Esophagus (tissue), 2 donors: Measurements from ENCODE around the gene TLDC2. TPM values are rescaled to one million over a fixed set of nuclear protein-coding genes. Genes with fewer than 3 reads are reported as not detected.
"Not testable (repeated sequence)": the region's sequence is repeated elsewhere in the genome, so short reads cannot be mapped to it uniquely, and the experiment has no call there.

Source experiments
- H3K27ac ChIP-seq, 2 donors: one replicate each; pipeline ENCODE4 v1.5.1; 2013; ENCODE audit warnings: low read depth in 2 of 2, mild to moderate bottlenecking in 2 of 2, inconsistent platforms in 1 of 2, low read length in 1 of 2, moderate library complexity in 1 of 2
- H3K27me3 ChIP-seq, 2 donors: one replicate each; pipeline ENCODE4 v1.6.1; 2013; ENCODE audit warnings: low read length in 2 of 2, control low read depth in 1 of 2, mild to moderate bottlenecking in 1 of 2; ENCODE audit not compliant: insufficient read depth in 2 of 2, control insufficient read depth in 1 of 2
- H3K36me3 ChIP-seq, 2 donors: one replicate each; pipeline ENCODE4 v1.6.1; 2013; ENCODE audit warnings: low read length in 1 of 2; ENCODE audit not compliant: control insufficient read depth in 2 of 2, insufficient read depth in 2 of 2
- H3K4me1 ChIP-seq, 2 donors: one replicate each; pipeline ENCODE4 v1.6.1; 2013; ENCODE audit warnings: low read length in 1 of 2; ENCODE audit not compliant: control insufficient read depth in 2 of 2, insufficient read depth in 2 of 2
- H3K4me3 ChIP-seq, 2 donors: one replicate each; pipeline ENCODE4 v1.5.1; 2013; ENCODE audit warnings: low read length in 2 of 2, mild to moderate bottlenecking in 2 of 2, low read depth in 1 of 2, moderate library complexity in 1 of 2
- H3K9me3 ChIP-seq, 2 donors: one replicate each; pipeline ENCODE4 v1.6.1; 2013; ENCODE audit warnings: mild to moderate bottlenecking in 2 of 2, low read depth in 1 of 2, low read length in 1 of 2, moderate library complexity in 1 of 2; ENCODE audit not compliant: control insufficient read depth in 2 of 2, insufficient read depth in 1 of 2
- WGBS, 2 donors: extraction: QIAGEN DNeasy Blood & Tissue Kit; methylation state at CpG; one replicate each; pipeline ENCODE4 v1.1.7; 2013; 5-methylcytosine and 5-hydroxymethylcytosine counted together
- polyA plus RNA-seq, 2 donors: library from polyadenylated mRNA; stranded (reverse); fragments of 200-250 nt; gene quantifications; one replicate each; pipeline ENCODE4 v1.2.3, GENCODE V29; 2013
- donor health status: healthy with polysubstance abuse.
- donor health status: Bipolar disorder and iron deficiency.

Gene TLDC2
- polyA plus RNA-seq, 2 donors, result 0.16 to 0.29 TPM

DNA sequence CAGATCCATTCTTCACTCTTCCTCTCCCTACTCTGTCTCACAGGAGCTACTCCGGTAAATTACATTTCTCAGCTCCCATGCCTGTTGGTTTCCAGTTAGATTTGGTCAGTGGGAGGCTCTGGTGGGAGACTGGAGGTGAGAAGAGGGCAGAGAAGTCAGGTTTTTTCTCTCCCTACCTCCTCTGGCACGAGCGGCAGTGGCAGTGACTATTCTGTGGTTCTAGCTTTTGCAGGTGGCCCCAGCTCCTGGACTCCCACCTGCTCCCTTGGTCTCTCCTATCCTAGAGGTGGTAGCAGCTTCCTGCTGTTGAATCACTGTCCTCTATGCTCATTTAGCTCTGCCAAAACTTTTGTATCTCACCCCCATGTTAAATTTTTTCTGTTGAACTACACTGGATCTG, 17.9 kb downstream of the TLDC2 start:
- Histone ChIP-seq H3K36me3 (peaks cover 12 to 20% of the 10 kb centered on the region in 2 donors), H3K4me1 (no peaks in the 10 kb centered on the region), H3K27ac (no peak overlapping the region), H3K9me3 (no peaks in the 10 kb centered on the region), H3K4me3 (no peak overlapping the region), H3K27me3 (no peaks in the 10 kb centered on the region)
- WGBS, 2 donors, result 89 to 96% methylated on average over 3 of the region's 3 CpGs

GRCh38 chr20:36895036-36895435, 19.1 kb downstream of the TLDC2 start:
- Histone ChIP-seq H3K27ac (no peak overlapping the region), H3K4me3 (no peak overlapping the region), H3K27me3 (no peaks in the 10 kb centered on the region), H3K4me1 (no peaks in the 10 kb centered on the region), H3K9me3 (no peaks in the 10 kb centered on the region), H3K36me3 (peaks cover 10 to 17% of the 10 kb centered on the region in 2 donors)
- WGBS, 2 donors, result 69 to 79% methylated on average over 2 of the region's 2 CpGs

- no peaks in the 10 kb centered on the region for H3K27me3 ChIP-seq
- no peak overlapping the region for H3K27ac ChIP-seq
- no peaks in the 10 kb centered on the region for H3K9me3 ChIP-seq
- WGBS, 2 donors, result 85 to 89% methylated on average over 2 of the region's 2 CpGs
- peaks cover 5% of the 10 kb centered on the region in 2 donors for H3K36me3 ChIP-seq
- H3K4me1 ChIP-seq, result no peaks in the 10 kb centered on the region
- no peak overlapping the region for H3K4me3 ChIP-seq
Observed at GRCh38 chr20:36904690-36905089, 28.8 kb downstream of the TLDC2 start.

DNA sequence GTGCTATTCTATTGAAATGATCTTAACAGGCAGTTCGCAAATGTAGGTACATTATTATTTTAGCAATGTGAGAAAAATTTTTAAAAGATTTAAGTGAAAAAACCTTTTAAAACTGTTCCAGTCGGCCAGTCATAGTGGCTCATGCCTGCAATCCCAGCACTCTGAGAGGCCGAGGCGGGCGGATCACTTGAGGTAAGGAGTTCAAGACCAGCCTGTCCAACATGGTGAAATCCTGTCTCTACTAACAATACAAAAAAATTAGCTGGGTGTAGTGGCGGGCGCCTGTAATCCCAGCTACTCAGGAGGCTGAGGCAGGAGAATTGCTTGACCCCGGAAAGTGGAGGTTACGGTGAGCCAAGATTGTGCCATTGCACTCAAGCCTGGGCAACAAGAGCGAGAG, 29.6 kb downstream of the TLDC2 start:
- 95 to 97% methylated on average over 10 of the region's 10 CpGs for WGBS, 2 donors
- H3K36me3 ChIP-seq, result not testable (repeated sequence)

GRCh38 chr20:36906086-36906485, 30.1 kb downstream of the TLDC2 start:
- H3K4me3 ChIP-seq, H3K27ac ChIP-seq, H3K36me3 ChIP-seq, H3K9me3 ChIP-seq, H3K27me3 ChIP-seq, H3K4me1 ChIP-seq: not testable (repeated sequence)
- 97 to 98% methylated on average over 7 of the region's 7 CpGs for WGBS, 2 donors

More for the DNA sequence above, 29.6 kb downstream of the TLDC2 start:
- H3K27me3 ChIP-seq, H3K4me1 ChIP-seq, H3K27ac ChIP-seq, H3K9me3 ChIP-seq, H3K4me3 ChIP-seq: not testable (repeated sequence)

- 65 to 66% methylated on average over 4 of the region's 4 CpGs for WGBS, 2 donors
- Histone ChIP-seq H3K4me1 (no peaks in the 10 kb centered on the region), H3K27me3 (no peaks in the 10 kb centered on the region), H3K4me3 (no peak overlapping the region), H3K36me3 (peaks cover 0 to 7% of the 10 kb centered on the region in 2 donors), H3K27ac (no peak overlapping the region), H3K9me3 (no peaks in the 10 kb centered on the region)
Observed at GRCh38 chr20:36908603-36909002, 32.7 kb downstream of the TLDC2 start.

DNA sequence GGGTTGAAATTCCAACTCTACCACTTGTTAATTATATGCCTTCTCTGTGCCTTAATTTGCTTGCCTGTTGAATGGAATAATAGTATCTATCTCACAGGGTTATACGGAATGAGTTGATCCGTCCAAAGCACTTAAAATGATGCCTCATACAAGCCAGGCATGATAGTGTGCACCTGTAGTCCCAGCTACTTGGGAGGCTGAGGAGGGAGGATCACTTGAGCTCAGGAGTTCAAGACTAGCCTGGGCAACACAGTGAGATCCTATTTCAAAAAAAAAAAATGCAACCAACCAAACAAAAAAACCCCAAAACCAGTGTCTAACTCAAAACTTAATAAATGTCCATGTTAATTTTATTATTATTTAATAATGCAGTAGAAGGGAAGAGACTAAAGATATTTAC, 40.3 kb downstream of the TLDC2 start:
- H3K27ac ChIP-seq, result no peak overlapping the region
- H3K9me3 ChIP-seq, result no peaks in the 10 kb centered on the region
- H3K4me1 ChIP-seq, result no peaks in the 10 kb centered on the region
- WGBS, 2 donors, result 96 to 100% methylated on average over 2 of the region's 2 CpGs
- no peaks in the 10 kb centered on the region for H3K27me3 ChIP-seq
- H3K36me3 ChIP-seq, result peaks cover 2 to 4% of the 10 kb centered on the region in 2 donors
- no peak overlapping the region for H3K4me3 ChIP-seq

- Histone ChIP-seq H3K36me3 (peaks cover 0 to 4% of the 10 kb centered on the region in 2 donors), H3K27ac (no peak overlapping the region), H3K4me3 (no peak overlapping the region), H3K4me1 (no peaks in the 10 kb centered on the region), H3K27me3 (no peaks in the 10 kb centered on the region), H3K9me3 (no peaks in the 10 kb centered on the region)
- WGBS, 2 donors, result 94 to 97% methylated on average over 6 of the region's 6 CpGs
Observed at GRCh38 chr20:36917240-36917639, 41.3 kb downstream of the TLDC2 start.

DNA sequence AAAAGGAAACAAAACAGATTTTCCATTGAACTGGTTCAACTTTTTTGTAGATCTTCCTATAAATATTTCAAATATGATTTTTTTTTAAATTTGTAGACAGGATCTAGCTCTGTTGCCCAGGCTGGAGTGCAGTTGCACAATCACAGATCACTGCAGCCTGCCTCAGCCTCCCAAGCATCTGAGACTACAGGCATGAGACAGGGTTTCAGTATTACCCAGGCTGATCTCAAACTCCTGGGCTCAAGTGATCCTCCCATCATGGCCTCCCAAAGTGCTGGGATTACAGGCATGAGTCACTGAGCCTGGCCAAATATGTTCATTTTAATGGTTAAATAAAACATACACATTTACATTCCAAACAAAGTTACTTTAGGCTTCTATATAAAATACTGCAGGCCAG, 42.0 kb downstream of the TLDC2 start:
- H3K27ac ChIP-seq, result no peak overlapping the region
- H3K4me1 ChIP-seq, result no peaks in the 10 kb centered on the region
- H3K9me3 ChIP-seq, result no peaks in the 10 kb centered on the region
- H3K36me3 ChIP-seq, result peaks cover 0 to 4% of the 10 kb centered on the region in 2 donors
- H3K27me3 ChIP-seq, result no peaks in the 10 kb centered on the region
- no peak overlapping the region for H3K4me3 ChIP-seq

DNA sequence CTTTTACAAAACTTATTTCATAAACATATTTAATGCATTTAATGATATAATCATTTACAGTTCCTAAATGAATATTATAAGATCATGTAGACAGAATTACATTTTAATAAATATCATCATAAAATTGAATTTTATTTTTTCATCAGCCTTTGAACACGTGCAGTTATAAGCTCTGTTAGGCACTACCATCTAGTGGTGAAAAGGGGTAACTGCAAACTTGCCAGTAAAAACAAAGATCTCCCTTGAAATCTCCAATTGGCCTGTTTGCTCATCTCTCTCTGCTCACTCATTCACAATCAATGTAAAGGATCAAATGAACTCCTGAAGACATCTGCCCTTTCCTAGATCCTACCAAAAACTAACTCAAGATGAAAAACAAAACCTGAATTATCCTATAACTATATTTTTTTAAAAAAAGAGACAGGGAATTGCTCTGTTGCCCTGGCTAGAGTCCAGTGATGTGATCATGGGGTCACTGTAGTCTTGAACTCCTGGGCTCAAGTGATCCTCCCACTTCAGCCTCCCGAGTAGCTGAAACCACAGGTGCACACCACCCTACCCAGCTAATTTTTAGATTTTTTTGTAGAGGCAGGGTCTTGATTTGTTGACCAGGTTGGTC, 43.9 kb downstream of the TLDC2 start:
- Histone ChIP-seq H3K27ac (no peak overlapping the region), H3K4me1 (no peaks in the 10 kb centered on the region), H3K4me3 (no peak overlapping the region), H3K27me3 (no peaks in the 10 kb centered on the region), H3K36me3 (peaks cover 0 to 4% of the 10 kb centered on the region in 2 donors), H3K9me3 (no peaks in the 10 kb centered on the region)
- WGBS, 2 donors, result 2 to 5% methylated on average over 2 of the region's 2 CpGs
